HG03066 (cell line): ENCODE measurements around the gene CPED1.
A peak's percentile ranks its signal among the peaks of the same experiment; 100 is the strongest.
"Not testable (repeated sequence)": the region's sequence is repeated elsewhere in the genome, so short reads cannot be mapped to it uniquely, and the experiment has no call there.

Experiments
- ATAC-seq: cut with Tn5 transposase; IDR thresholded peaks from one replicate; pipeline ENCODE4 v1.9.1; 2021; ENCODE audit warnings: low read depth; ENCODE audit not compliant: unreplicated experiment

The CPED1 gene

DNA sequence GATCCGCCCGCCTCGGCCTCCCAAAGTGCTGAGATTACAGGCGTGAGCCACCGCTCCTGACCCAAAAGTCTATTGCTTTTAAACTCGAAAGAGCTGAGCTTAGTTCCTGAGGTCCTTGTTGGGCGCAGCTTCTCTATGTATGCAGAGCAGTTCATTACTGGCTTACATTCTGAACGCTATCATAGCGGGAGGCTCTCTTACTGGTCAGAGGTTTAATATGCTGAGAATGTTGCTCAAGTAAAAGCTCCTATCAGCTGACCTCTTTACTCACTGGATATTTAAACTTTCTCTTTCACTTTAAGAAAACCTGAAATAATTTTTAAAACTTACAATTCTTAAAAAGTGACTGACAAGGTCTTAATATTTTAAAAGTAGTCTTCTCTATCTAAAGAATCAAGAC, 179.5 kb downstream of the CPED1 start:
- ATAC-seq: no peak

DNA sequence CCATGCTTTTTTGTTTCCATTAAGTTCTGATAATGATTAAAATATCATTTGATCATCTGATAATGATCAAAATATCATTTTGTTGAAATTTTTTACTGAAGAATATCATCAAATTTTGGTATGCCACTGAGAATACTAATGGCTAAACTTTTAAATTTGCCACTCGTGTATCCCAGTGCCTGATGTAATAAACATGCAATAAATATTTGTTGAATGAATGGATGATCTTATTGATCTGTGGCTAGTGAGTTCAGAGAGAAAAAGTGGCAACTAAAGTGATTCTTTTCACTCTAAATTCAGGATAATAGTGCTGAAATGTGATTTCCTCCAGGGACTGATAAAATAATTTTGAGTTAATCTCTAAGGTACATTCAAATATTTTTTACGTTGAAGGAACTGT, 181.0 kb downstream of the CPED1 start:
- ATAC-seq: no peak

DNA sequence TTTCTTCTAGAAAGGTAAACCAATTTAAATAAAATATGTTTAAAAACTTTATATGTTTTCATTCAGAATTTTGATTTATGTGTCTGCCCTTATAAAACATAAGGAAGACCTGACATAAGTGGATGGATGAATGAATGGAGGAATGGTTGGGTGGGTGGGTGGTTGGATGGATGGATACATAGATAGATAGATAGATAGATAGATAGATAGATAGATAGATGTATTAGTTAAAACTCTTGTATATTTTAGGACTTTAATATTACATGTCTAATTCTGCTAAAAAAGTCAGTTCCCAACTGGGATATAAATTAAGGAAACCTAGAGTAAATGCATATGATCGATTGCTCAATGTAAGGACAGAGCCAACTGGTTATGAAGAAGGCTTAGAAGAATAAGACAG, 184.0 kb downstream of the CPED1 start:
- ATAC-seq: no peak

DNA sequence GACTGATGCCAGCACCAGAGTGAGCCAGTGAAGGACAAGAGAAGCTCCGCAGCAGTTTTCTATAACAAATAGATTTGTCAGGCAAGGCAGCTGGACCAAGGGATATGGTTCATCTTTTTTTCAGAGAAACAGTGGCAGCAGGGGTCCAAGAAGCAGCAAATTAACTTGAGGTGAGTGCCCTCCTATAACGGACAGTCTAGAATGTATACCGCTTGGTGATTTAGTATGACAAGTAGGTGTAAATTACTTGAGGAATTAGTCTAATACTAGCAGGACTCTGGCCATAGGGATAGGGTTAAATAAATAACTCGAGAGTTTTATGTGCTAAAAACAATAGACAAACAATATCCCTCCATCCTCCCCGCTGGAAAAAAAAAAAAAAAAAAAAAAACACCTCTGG, 187.3 kb downstream of the CPED1 start:
- ATAC-seq: no peak

DNA sequence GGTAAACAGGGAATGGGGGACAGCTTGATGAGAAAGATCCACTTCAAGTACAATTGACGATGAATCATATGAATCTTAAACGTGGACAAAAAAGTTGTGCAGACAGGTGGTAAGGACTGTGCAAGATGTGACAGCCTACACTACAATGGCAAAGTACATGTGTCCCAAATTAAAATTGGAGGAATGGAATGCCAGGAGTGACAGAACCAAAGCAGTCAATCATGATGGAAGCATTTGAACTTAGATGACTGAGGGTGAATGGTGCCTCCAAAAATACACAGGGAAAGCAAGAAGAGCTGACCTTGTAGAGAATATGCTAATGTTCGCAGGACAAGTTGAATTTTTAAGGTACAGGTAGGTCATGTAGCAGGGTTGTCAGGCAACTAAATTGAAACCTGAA, 189.9 kb downstream of the CPED1 start:
- ATAC-seq: no peak

DNA sequence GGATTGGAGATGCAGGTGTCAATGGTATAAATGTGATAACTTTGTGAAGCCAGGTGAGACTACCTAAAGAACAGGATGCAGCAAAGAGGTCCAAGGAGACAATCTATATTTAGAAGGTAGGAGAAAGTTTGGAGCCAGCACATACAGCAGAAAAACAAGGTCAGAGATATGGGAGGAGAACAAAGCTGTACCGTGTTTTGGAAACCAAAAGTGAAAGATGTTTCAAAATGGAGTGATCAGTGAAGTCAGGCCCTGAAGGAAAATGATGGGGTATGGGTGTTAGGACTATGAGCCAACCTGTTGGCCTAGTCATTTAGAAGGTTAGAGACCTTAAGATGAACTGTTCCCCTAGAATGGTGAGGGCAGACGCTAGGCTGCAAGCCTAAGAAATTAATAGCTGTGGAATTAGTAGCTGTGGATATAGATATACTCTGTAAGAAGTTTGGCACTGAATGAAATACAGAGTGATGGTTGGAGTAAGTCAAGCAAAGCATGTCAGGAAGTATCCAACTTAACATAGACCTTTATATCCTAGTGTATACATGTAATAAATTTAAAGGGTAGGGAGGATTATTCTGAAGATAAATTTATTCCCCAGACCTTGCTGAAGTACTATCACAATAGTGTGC, 190.5 kb downstream of the CPED1 start:
- peak; percentile 39 for ATAC-seq

DNA sequence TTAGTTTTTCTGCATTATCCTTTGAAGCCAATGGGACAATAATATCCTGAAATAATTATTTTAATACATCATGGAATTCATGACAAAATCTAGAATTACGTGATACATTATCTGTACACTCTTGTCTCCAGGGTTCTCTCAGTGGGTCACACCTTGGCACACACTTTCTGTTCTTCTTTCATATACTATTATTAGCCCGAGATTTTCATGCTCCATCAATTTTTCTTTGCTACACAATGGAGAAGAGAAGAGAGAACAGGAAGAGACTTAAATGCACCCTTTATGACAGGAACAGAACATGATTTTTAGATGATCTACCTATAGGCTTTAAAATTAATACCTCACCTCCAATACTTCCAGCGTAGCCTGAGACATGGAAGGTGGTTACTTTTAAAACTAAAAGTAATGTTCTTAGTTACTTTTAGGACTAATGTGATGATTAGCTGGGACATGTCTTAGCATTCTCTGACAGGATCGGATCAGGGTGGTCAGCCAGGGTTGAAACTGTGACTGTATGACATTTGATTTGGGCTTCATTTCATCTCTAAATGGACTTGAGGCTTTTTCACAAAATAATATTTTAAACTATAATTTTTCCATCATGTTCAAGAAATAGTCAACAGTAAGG, 192.0 kb downstream of the CPED1 start:
- ATAC-seq: peak; percentile 86

DNA sequence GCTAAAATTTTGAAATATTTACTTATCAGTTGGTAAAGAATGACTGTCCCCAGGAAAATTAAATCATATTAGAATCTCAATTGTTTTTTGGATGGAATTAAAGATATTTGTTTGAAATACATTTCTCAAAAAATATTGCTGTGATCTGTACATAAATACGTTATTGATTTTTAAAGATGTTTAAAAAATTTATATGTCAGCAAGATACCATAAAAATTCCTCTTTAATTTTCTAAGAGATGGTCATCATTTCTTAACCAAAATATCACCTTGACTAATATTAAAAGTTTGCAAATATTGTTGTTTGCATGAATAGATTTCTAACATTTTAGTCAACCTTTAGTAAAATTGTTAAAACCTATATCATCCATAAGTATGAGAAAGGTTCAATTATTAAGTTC, 192.8 kb downstream of the CPED1 start:
- ATAC-seq: no peak

DNA sequence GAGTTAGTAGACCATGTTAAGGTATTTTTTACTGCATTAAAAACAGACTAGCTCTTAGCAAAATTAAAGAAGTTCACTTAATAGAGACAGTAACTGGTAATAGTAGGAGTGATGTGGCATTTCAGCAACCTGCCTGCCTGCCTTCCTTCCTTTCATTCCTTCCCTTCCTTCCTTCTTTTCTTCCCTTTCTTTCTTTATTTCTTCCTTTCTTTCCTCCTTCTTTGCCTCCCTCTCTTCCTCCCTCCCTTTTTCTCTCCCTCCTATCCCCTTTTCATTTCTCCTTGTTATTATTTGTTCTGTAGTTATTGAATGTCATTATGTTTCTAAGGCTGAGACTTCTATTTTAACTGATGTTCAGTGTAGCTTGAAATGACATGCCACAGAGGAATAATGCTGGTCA, 193.8 kb downstream of the CPED1 start:
- ATAC-seq: no peak

DNA sequence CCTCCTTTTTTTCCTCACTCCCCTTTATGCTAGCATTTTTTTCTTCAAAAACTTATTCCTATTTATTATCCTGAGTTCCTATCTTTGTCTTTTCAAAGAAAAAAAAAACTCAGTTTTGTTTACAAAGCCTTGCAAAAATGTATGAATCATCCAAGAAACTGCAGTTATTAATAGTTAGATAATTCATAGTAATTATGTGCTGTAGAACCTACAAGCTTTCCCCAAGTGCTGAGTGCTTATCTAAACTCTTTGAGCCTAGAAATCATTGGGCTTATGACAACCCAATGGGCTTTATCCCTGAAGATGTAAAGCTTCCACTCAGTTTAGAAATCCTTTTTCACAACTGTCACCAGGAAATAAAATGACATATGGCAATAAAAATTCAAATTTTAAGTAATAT, 194.4 kb downstream of the CPED1 start:
- no peak for ATAC-seq

DNA sequence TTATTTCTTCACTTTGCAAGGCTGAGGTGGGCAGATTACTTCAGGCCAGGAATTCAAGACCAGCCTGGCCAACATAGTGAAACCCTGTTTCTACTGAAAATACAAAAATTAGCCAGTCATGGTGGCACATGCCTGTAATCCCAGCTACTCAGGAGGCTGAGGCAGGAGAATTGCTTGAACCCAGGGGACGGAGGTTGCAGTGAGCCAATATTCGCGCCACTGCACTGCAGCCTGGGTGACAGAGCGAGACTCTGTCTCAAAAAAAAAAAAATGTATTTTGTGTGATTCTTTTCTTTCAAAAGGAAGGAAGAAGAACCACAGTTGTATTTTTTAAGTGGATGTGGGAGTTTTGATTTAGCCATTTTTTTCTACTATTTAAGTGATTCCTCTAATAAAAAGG, 195.4 kb downstream of the CPED1 start:
- not testable (repeated sequence) for ATAC-seq

DNA sequence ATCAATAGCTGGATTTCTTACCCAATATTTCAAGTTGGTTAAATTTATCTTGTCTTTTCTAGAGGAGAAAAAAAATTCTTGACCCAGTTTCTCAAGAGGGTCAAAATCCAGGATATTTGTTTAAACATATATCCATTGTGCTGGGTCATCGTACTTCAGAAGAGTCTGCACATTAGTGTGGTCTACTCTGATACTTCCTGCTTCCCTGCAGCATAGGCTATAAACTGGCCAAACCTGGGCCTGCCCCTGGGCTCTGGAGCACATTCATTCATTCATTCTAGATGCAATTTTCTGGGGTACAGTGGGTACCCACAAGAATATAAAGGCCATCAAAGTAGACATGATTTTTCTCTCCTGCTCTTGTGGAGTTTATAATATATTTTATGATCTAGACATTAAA, 198.2 kb downstream of the CPED1 start:
- no peak for ATAC-seq

DNA sequence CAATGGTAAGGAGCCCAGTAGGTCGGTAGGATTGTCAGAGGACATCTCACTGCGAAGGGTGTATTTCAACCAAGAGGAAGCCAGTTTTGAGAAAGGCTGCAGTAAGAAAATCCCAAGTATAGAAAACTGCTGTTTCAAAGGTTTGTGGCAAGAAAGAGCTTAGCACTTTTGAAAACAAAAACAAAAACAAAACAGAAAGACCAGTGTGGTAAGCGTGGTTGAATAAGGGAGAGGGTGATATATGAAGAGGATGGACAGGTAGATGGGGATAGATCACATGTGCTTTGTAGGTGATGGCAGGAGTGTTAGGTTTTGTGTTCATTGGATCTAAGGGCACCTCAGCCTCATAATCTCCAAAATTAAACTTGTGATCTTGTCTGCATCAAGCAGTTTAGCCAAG, 198.7 kb downstream of the CPED1 start:
- ATAC-seq: peak; percentile 89

DNA sequence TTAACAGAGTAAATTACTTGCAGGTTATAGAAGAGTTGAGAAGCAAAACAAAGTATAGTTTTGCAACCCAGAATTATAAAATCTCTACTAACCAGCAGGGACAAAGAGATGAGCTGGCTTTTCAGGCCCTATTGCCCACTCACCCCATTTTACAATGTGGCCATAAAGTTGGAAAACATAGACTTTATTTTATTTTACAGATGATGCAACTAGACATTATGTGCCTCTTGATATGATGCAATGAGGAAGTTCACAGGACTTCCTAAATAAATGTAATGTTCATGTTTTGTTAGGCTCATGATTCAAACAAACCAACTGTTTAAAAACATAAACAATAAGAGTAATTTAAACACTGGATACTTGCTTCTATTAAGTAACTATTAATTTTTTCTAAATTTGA, 199.2 kb downstream of the CPED1 start:
- ATAC-seq: no peak

DNA sequence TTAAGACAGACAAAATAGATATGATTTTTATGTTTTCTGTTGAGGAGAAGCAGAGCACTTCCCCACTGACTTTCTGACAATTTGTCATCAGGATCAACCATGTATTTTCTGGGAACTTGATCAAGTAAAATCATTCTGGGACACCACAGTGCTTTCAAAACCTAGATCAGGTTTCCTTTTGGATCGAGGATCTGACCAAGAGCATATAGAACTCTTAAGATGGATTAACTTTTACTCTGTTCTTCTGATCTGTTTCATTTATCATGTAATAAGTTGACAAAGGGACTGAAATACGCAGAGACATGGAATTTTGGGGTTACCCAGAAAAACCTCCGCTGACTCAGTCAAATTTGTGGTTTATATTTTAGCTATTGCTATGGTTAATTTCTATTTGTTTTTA, 204.3 kb downstream of the CPED1 start:
- no peak for ATAC-seq

DNA sequence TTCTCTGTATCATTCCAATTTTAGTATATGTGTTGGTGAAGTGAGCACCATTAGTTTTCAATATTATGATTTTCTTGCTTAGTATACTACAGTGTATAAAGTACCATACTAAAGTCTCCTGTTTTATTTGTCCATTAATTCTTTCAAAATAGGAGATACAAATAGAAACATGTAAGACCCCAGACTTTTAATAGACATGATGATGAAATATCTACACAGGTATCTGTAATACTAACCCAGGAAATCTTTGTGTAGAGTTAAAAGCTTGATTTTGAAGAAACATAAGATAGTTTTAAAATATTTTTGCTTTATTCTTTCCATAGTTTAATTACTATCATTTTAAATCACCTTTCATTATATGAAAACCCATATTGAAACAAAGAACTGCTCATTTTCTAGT, 206.5 kb downstream of the CPED1 start:
- ATAC-seq: no peak

DNA sequence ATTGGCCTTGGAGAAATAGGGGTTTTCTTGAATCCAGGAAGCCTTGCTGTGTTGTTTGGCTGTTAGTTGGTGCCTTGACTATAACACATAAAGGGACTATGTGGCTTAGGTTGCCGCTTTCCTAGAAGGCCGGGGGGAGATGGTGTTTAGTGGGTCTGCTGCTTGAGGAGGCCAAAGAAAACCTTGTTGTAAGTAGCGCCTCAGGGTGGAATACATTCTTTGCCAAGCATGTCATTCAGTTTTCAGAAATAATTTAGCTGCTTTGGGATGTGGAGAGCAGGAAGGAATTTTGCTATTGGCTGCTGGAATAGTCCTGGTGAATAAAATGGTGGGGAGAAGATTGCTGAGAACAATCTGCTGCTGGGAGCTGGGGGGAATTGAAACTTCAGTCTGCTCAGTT, 207.4 kb downstream of the CPED1 start:
- no peak for ATAC-seq

DNA sequence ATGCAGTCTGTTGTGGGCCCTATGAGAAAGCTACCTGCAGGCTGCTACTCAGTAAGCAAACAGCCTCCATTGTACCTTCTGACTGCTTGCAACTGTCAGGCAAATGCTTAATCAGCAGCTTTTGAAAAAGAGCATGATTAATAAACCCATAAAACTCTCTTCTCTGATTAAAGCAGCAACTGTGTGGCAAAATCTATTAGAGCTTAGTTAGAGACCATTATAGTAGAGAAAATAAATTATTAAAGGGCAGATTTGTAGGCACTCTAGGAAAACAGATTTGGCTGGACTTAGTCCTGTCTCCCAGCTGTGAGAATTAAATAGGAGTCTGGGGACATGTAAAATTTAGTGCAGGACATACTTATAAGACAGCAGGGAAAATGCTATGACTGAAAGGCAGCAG, 207.8 kb downstream of the CPED1 start:
- ATAC-seq: no peak

DNA sequence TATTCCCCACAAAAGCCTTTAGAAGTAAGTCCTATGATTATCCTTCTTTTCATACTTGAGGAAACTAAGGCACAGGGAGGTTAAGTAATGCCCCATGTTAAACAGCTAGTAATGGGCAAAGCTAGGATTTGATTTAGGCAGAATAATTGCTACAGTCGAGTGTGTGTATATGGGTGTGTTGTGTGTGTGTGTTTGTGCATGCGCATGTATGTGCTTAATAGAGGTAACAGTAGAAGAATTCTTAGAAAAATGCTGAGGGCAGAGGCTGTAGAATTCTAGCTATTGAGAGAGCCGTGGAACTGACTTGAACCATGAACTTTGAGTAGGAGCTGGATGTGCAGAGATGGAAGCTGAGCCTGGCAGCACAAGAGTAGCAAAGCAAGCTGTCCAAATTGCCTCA, 208.9 kb downstream of the CPED1 start:
- no peak for ATAC-seq

DNA sequence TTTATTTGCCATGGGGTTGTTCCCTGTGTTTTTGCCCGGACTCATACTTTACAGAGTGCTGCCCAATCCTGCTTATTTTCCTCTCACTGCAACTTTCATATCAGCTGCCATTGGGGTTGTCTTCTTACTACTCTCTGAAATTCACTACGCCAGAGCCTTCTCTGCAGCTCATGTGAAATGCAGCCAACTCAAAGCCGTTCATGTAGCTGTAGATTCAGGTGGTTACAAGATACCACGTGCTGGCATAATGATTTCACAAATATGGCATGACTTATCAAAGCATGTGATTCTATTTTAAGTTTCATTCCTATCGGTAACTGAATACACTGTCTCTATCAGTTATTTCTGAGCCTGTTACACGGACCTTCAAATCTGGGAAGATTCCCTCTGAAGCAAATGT, 210.0 kb downstream of the CPED1 start:
- ATAC-seq: no peak

DNA sequence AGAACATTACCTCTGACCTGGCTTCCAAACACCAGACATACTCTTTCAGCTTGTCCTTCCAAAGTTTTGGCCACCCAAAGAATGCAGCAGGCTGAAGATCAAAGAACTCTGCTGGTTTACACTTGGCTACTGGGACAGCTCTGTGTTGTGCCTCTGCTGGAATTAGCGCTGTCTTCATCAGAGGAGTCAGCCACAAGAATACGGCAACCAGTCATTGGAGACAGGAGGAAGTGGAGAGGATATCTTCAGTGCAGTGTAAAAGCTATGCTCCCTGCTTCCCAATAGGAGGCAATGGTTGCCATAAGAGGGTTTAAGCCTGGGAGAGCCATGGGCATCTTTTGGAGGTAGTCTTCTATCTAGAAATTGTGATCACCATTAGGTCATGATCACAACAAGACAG, 213.6 kb downstream of the CPED1 start:
- ATAC-seq: no peak

DNA sequence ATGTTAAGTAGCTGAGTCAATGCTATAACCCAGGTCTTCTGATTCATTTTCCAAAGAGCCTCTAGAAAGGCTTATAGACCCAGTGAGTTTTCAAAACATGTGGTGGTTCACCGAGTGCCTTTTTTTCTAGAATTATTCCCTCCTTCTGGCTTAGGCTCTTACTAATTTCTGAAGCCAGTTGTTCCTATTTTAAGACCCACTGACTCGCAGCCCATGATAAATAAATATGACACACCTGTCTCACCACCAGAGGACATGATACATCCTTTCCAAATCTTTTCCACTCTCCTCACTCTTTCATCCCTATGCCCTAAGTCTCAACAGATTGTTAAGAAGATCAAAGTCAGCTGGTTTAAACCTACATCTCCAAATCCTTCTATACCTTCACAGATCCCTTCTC, 214.3 kb downstream of the CPED1 start:
- ATAC-seq: no peak

DNA sequence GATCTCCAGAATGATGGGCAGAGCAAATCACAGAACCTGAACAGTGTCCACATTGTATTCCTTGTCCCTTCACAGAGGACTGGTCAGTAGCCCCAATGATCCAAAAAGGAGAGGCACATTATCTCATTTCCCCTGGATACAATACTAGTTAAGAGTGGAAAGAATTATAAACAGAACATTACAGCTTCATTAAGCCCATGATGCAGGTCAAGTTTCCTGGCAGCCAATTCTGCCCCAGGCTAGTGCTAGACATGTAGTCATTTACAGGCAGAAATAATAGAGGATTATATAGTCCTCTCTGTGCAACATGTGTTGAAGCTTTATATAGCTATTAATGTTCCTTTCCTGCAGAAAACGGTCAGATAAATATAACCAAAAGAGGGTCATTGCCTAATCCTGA, 216.0 kb downstream of the CPED1 start:
- ATAC-seq: no peak
